ENCODE measurements around the gene TSGA10IP. TPM values are rescaled to one million over a fixed set of nuclear protein-coding genes. Genes with fewer than 3 reads are reported as not detected.
A peak's percentile ranks its signal among the peaks of the same experiment; 100 is the strongest.

Gene TSGA10IP
- total RNA-seq, 2 experiments from 2014 or later, result not detected

DNA sequence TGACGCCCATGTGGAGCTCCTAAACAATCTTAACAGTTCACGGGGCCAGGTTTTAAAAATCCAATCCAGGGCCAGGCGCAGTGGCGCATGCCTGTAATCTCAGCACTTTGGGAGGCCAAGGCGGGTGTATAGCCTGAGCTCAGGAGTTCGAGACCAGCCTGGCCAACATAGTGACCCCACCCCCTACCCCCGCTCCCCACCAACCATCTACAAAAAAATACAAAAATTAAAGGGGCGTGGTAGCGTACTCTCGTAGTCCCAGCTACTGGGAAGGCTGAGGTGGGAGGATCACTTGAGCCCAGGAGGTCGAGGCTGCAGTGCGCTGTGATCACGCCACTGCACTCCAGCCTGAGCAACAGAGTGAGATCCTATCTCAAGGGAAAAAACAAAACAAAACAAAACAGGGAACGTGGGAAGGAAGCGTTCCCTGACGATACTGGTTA lies 15.6 kb downstream of the TSGA10IP start:
- Mint-ChIP-seq H3K4me3 (peak overlapping the region; percentile 90), H3K27me3 (no peaks in the 10 kb centered on the region), H3K27ac (peak overlapping the region; percentile 97), H3K9me3 (ENCODE audit: low read depth) (no peaks in the 10 kb centered on the region), H3K4me1 (peaks cover 44% of the 10 kb centered on the region), H3K36me3 (peaks cover 17% of the 10 kb centered on the region)
- peak; percentile 3 for ATAC-seq
- CTCF ChIA-PET, result interaction anchor here (0.7 to 3.3 kb wide), 6 partner anchors 23 to 250 kb away, joined by 3 to 23 read pairs (median 6); partner anchors contain the start of genes CCDC85B, FIBP and MUS81
- DNase-seq, result no peak

DNA sequence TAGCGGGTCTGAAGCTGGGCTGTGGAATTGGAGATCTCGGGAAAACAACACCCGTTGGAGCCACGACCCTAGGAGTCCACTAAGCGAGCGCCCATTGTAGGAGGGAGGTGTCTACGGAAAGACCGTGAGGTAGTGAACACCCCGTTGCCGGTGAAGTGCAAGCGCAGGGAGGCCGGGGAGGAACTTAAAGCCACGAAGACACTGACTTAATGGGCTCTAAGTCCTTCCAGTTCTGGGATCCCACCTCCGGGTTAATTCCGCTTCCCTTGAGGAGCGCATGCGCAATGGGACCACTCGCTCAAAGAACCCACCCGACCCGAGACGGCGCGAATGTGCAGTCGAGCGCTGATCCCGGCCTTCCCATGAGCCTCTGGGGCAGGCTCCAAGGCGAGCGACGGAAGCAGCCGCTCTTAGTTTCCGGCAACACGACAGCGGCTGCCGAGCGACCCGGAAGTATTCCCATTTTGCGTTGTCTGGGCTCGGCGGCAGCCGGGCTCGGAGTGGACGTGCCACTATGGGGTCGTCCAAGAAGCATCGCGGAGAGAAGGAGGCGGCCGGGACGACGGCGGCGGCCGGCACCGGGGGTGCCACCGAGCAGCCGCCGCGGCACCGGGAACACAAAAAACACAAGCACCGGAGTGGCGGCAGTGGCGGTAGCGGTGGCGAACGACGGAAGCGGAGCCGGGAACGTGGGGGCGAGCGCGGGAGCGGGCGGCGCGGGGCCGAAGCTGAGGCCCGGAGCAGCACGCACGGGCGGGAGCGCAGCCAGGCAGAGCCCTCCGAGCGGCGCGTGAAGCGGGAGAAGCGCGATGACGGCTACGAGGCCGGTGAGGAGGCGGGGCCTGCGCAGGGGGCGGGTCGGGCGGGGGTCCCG lies 16.2 kb downstream of the TSGA10IP start, which contains the start of gene SART1:
Gene SART1 (plus strand): TSS at position 468 of the 874 bp plus-strand sequence. CDS start 47 bp downstream, at position 515.
- Mint-ChIP-seq H3K4me3 (peak within 1 kb of the TSS; percentile 90), H3K36me3 (peaks cover 20% of the 10 kb centered on the region), H3K9me3 (ENCODE audit: low read depth) (no peaks in the 10 kb centered on the region), H3K4me1 (peaks cover 41% of the 10 kb centered on the region), H3K27ac (peak within 1 kb of the TSS; percentile 97), H3K27me3 (no peaks in the 10 kb centered on the region)
- ATAC-seq (peak; percentile 95), DNase-seq (peak; percentile 99)
- CTCF ChIA-PET, result interaction anchor here (0.9 to 3.3 kb wide), 7 partner anchors 27 to 250 kb away, joined by 3 to 23 read pairs (median 4); partner anchors contain the start of genes CCDC85B, FIBP and MUS81

DNA sequence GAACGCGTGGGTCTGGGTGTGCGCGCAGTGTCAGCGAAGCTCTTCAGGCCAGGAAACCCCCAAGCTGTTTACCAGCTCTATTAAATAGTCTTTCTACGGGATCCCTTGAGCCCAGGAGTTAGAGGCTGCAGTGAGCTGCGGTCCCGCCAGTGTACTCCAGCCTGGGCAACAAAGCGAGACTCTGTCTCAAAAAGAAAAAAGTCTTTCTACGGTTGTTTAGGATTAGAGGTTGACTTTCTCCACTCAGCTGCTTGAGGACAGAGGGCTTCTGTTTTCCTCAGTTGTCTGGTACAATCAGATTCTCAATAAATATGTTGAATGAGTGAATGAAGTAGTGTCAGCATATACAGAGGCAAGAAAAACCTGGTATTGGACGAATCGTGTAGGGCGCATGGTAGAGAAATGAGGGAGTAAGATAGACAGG lies 16.9 kb downstream of the TSGA10IP start:
- peak overlapping the region; percentile 90 for H3K4me3 Mint-ChIP-seq
- peaks cover 25% of the 10 kb centered on the region for H3K36me3 Mint-ChIP-seq
- no peaks in the 10 kb centered on the region for H3K27me3 Mint-ChIP-seq
- no peak for DNase-seq
- no peak for ATAC-seq
- CTCF ChIA-PET, result interaction anchor here (0.9 to 3.3 kb wide), 6 partner anchors 27 to 251 kb away, joined by 3 to 23 read pairs (median 4); partner anchors contain the start of genes CCDC85B and FIBP
- H3K4me1 Mint-ChIP-seq, result peaks cover 35% of the 10 kb centered on the region
- H3K27ac Mint-ChIP-seq, result peak overlapping the region; percentile 68
- no peaks in the 10 kb centered on the region for H3K9me3 Mint-ChIP-seq (ENCODE audit: low read depth)

DNA sequence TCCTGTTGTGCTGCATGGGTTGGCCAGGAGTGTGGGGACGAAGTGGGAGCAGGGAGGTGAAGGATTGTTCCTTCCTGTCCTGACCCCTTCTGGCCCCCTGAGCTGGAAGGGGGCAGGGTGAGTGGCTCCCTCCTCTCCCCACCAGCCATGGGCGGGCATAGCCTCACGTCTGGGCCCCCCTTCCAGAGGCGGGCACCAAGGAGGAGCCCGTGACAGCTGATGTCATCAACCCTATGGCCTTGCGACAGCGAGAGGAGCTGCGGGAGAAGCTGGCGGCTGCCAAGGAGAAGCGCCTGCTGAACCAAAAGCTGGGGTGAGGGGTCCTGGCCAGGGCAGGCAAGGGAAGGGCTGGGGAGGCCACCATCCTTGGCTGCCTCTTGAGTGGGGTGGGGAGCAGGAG lies 19.6 kb downstream of the TSGA10IP start:
- Mint-ChIP-seq H3K36me3 (peaks cover 40% of the 10 kb centered on the region), H3K4me3 (no peak overlapping the region), H3K27me3 (no peaks in the 10 kb centered on the region), H3K4me1 (peaks cover 28% of the 10 kb centered on the region), H3K9me3 (ENCODE audit: low read depth) (no peaks in the 10 kb centered on the region), H3K27ac (no peak overlapping the region)
- CTCF ChIA-PET, result interaction anchor here (1.0 to 1.9 kb wide), 2 partner anchors 57 to 80 kb away, joined by 4 read pairs; no protein-coding TSS in a partner anchor
- DNase-seq (no peak), ATAC-seq (no peak)

DNA sequence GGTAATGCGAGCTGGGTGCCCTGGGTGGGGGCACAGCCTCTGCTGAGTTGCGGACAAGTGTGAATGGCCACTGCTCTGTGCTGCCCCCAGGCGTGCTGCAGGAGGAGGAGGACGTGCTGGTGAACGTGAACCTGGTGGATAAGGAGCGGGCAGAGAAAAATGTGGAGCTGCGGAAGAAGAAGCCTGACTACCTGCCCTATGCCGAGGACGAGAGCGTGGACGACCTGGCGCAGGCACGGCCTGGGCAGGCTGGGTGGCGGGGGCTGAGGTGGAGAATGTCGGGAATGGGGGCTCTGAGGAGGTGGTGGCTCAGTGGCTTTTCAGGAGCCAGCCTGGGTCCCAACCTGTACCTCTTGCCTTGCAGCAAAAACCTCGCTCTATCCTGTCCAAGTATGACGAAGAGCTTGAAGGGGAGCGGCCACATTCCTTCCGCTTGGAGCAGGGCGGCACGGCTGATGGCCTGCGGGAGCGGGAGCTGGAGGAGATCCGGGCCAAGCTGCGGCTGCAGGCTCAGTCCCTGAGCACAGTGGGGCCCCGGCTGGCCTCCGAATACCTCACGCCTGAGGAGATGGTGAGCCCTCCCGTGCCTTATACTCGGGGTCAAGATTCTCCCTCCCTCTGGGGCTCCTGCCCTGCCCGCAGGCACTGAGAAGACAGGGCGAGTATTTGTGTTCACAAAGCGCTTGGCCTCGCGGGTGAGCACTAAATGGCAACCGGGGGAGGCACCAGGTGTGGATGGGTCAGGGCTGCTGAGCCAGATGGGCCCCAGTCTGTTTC lies 20.9 kb downstream of the TSGA10IP start:
- peaks cover 46% of the 10 kb centered on the region for H3K36me3 Mint-ChIP-seq
- H3K27me3 Mint-ChIP-seq, result no peaks in the 10 kb centered on the region
- H3K4me3 Mint-ChIP-seq, result no peak overlapping the region
- CTCF ChIA-PET, result interaction anchor here (0.9 to 1.9 kb wide), 2 partner anchors 56 to 82 kb away, joined by 4 read pairs; no protein-coding TSS in a partner anchor
- H3K4me1 Mint-ChIP-seq, result peaks cover 21% of the 10 kb centered on the region
- no peak overlapping the region for H3K27ac Mint-ChIP-seq
- ATAC-seq (no peak), DNase-seq (no peak)
- no peaks in the 10 kb centered on the region for H3K9me3 Mint-ChIP-seq (ENCODE audit: low read depth)

DNA sequence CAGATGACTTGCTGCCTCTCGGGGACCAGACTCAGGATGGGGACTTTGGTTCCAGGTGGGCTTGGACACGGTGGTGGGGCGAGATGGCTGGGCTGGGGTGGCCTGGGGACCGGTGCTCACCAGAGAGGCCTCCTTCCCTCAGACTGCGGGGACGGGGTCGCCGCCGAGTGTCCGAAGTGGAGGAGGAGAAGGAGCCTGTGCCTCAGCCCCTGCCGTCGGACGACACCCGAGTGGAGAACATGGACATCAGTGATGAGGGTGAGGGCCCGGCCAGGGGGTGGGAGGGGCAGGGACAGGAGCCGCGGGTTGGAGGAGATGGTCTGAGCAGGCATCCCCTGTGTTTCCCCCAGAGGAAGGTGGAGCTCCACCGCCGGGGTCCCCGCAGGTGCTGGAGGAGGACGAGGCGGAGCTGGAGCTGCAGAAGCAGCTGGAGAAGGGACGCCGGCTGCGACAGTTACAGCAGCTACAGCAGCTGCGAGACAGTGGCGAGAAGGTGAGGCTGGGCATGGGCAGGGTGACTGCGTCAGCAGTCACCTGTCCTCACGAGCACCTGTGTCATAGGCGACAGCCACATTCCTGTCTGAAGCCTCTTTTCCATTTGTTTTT lies 22.2 kb downstream of the TSGA10IP start:
- ATAC-seq, result no peak
- Mint-ChIP-seq H3K27me3 (no peaks in the 10 kb centered on the region), H3K9me3 (ENCODE audit: low read depth) (no peaks in the 10 kb centered on the region), H3K36me3 (peaks cover 50% of the 10 kb centered on the region), H3K27ac (no peak overlapping the region), H3K4me3 (no peak overlapping the region), H3K4me1 (peaks cover 18% of the 10 kb centered on the region)
- no peak for DNase-seq
- CTCF ChIA-PET, result interaction anchor here (1.4 kb wide), 1 partner anchor 55 kb away, joined by 3 read pairs; no protein-coding TSS in a partner anchor

DNA sequence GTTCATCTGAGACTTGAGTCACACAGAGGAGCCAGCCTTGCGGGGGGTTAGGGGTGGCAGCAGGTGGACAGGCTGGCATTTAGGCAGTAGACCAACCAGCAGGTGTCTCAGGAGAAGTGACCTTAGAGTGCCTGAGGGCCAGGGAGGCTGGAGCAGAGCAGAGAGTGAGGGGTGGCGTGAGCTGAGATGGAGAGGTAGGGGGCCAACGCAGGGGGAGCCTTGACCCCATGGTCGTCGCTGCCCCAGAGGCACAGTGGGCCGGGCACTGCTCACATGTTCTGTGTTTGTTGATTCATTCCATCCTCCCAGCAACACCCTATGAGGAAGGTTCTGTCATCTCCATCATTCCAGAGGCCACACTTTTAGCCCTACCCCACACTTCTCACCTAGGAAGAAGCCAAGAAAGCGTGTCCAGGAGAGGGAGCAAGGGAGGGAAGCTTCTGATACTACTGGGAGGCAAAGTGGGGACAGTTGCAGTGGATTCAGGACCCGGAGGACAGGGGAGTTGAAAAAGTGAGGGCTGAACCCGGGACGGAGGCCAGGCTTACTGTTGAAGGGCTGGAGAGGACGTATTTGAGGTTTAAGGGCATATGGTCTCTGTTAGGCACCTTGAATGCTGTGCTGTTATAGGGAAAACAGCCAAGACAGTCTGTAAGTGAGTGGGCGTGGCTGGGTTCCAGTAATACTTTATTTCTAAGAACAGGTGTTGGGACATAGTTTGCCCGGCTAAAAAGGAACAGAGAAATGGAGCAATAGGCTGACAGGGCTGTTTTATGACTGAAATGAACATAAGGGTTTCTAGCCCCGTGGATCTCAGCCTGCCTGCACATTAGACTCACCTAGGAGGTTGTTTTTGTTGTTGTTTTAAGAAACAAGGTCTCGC lies 23.6 kb downstream of the TSGA10IP start:
- DNase-seq (no peak), ATAC-seq (no peak)
- Mint-ChIP-seq H3K27me3 (no peaks in the 10 kb centered on the region), H3K36me3 (peaks cover 57% of the 10 kb centered on the region), H3K4me3 (no peak overlapping the region), H3K9me3 (ENCODE audit: low read depth) (no peaks in the 10 kb centered on the region), H3K4me1 (peaks cover 5% of the 10 kb centered on the region), H3K27ac (no peak overlapping the region)
- CTCF ChIA-PET, result interaction anchor here (1.4 kb wide), 3 partner anchors 16 to 54 kb away, joined by 3 to 4 read pairs (median 4); no protein-coding TSS in a partner anchor

DNA sequence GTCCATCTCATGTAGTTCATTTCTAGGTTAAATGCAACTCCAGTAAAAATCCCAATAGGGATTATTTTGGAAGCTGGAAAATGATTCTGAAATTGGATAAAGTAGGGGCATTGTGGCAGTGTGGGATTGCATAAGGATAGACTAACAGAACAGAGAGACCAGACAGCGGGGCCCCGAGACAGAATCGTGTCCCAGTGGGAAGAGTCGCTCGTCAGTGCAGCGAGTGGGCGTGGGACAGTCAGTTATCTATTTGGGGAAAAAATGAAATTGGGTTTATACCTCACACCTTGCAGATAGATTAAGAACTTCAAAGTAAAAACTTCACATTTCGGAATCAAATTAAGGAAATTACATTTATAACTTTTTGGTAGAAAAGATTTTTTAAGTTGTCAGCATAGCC lies 26.8 kb downstream of the TSGA10IP start:
- Mint-ChIP-seq H3K4me1 (peaks cover 3% of the 10 kb centered on the region), H3K9me3 (ENCODE audit: low read depth) (no peaks in the 10 kb centered on the region), H3K4me3 (no peak overlapping the region), H3K27me3 (no peaks in the 10 kb centered on the region), H3K27ac (peak overlapping the region; percentile 33), H3K36me3 (peaks cover 46% of the 10 kb centered on the region)
- DNase-seq, result no peak
- ATAC-seq, result no peak
- CTCF ChIA-PET, result interaction anchor here (1.1 to 2.5 kb wide), 5 partner anchors 16 to 111 kb away, joined by 3 to 7 read pairs (median 3); no protein-coding TSS in a partner anchor

DNA sequence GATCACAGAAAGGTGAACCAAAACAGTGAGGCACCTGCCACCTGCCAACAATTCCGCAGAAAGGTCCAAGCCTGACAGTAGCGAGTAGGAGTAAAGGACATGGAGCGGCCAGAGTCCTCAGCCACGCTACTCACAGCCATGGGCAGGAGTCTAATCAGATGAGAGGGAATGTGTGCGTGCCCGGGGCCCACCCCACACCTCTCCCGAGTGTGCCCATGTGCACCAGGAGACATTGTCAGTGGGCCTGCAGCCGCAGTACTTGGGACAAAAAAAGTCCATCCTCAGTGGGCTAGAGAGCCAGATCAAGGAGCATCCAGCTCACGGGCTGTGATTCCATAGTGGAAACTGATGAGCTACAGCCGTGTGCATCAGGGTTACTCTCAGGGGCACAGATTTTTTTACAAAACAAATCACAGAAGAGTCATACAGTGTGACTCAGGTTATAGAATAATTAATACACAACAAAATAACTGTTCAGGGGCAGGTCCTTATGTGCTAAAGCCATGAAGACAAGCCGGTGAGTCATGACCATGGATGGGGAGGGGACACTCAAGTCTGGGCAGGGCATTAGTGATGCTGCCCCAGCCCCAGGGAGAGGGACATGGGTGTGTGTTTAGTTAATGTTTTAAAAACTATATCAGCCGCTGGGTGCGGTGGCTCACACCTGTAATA lies 28.3 kb downstream of the TSGA10IP start:
- CTCF ChIA-PET, result interaction anchor here (1.0 to 2.5 kb wide), 2 partner anchors 81 to 89 kb away, joined by 3 to 7 read pairs; no protein-coding TSS in a partner anchor
- Mint-ChIP-seq H3K27ac (no peak overlapping the region), H3K36me3 (peaks cover 43% of the 10 kb centered on the region), H3K9me3 (ENCODE audit: low read depth) (no peaks in the 10 kb centered on the region), H3K27me3 (no peaks in the 10 kb centered on the region), H3K4me1 (peaks cover 3% of the 10 kb centered on the region), H3K4me3 (no peak overlapping the region)
- ATAC-seq (no peak), DNase-seq (no peak)

DNA sequence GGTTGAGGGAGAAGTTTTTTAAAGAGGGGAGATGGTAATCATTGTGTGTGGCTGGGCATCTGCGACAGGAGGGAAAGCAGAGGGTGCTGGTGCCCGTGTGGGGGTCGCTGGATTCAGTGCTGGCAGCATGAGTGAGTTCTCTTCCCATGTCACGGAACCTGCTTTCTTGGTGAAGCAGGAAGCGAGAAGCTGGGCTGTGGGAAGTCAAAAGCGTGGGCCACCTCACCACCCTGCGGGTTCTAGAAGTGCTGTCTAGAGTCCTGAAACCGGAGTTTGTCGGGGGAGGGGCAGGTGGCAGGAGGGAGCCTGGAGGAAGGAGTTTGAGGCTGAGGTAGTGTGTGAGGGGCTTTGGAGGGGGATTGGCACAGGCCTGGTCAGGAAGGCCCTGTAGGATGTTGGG lies 30.5 kb downstream of the TSGA10IP start:
- Mint-ChIP-seq H3K27ac (no peak overlapping the region), H3K4me1 (peaks cover 3% of the 10 kb centered on the region), H3K9me3 (ENCODE audit: low read depth) (no peaks in the 10 kb centered on the region), H3K27me3 (no peaks in the 10 kb centered on the region), H3K4me3 (no peak overlapping the region), H3K36me3 (peaks cover 35% of the 10 kb centered on the region)
- no peak for DNase-seq
- CTCF ChIA-PET, result interaction anchor here (2.4 kb wide), 1 partner anchor 47 kb away, joined by 6 read pairs; no protein-coding TSS in a partner anchor
- no peak for ATAC-seq
